Mesothelial cell of epicardium (in vitro differentiated cells): ENCODE measurements around the gene ACR. TPM values are rescaled to one million over a fixed set of nuclear protein-coding genes. Genes with fewer than 3 reads are reported as not detected.

Source experiments
- DNase-seq, 2 experiments: peaks; one replicate each; pipeline ENCODE4 v3.0.0; 2021; ENCODE audit warnings: low spot score in 2 of 2; ENCODE audit not compliant: unreplicated experiment in 2 of 2
- H3K27ac Mint-ChIP-seq: 2 replicates; pipeline ENCODE4 v1.8.0; 2021; ENCODE audit warnings: mixed read lengths
- H3K27me3 Mint-ChIP-seq: 2 replicates; pipeline ENCODE4 v1.8.0; 2021; ENCODE audit warnings: low read depth, mixed read lengths
- H3K36me3 Mint-ChIP-seq: 2 replicates; pipeline ENCODE4 v1.8.0; 2021; ENCODE audit warnings: mixed read lengths
- H3K4me1 Mint-ChIP-seq: 2 replicates; pipeline ENCODE4 v1.8.0; 2021; ENCODE audit warnings: mixed read lengths
- H3K4me3 Mint-ChIP-seq: 2 replicates; pipeline ENCODE4 v1.8.0; 2021; ENCODE audit warnings: mild to moderate bottlenecking, moderate library complexity, mixed read lengths
- H3K9me3 Mint-ChIP-seq: 2 replicates; pipeline ENCODE4 v1.8.0; 2021; ENCODE audit warnings: mixed read lengths
- total RNA-seq: library from RNA; stranded (reverse); gene quantifications from 3 replicates; pipeline ENCODE4 v1.2.1, GENCODE V29; 2021
- TF ChIP-seq, protein P1 (sequence below): fragments of 200-600 bp; sonication (generic); IDR thresholded peaks from one replicate; pipeline ENCODE4 v1.5.0; 2021; ENCODE audit warnings: antibody characterized with exemption; ENCODE audit not compliant: unreplicated experiment

Gene ACR
- total RNA-seq, 1 donor from 2014 or later, result 2.2 TPM

DNA sequence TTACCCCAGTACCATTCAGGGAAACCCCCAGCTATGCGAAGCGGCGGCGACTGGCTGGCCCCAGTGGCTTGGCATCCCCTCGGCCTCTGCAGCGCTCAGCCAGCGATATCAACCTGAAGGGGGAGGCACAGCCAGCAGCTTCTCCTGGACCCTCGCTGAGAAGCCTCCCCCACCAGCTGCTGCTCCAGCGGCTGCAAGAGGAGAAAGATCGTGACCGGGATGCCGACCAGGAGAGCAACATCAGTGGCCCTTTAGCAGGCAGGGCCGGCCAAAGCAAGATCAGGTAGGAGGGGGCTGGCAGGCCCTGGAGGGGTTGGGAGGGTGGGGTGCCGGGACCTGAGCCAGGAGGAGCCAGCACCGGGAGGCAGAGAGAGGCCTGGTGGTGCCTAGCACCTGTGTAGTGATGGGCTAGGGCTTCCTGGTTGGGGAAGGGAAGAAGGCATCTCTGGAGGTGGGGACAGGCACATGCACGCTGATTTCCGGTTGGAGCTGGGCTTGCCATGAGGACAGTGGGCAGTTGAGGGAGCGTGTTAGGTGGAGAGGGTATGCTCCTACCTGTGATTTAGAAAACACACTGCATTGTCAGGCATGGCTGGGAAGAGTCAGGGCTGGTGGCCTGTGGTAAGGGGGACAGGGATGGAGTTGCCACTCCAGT is 43.1 kb upstream of the ACR start:
- peaks cover 6% of the 10 kb centered on the region for H3K36me3 Mint-ChIP-seq
- DNase-seq, result peak in 1 of 2 experiments; percentile 12
- TF ChIP-seq, protein P1, sequence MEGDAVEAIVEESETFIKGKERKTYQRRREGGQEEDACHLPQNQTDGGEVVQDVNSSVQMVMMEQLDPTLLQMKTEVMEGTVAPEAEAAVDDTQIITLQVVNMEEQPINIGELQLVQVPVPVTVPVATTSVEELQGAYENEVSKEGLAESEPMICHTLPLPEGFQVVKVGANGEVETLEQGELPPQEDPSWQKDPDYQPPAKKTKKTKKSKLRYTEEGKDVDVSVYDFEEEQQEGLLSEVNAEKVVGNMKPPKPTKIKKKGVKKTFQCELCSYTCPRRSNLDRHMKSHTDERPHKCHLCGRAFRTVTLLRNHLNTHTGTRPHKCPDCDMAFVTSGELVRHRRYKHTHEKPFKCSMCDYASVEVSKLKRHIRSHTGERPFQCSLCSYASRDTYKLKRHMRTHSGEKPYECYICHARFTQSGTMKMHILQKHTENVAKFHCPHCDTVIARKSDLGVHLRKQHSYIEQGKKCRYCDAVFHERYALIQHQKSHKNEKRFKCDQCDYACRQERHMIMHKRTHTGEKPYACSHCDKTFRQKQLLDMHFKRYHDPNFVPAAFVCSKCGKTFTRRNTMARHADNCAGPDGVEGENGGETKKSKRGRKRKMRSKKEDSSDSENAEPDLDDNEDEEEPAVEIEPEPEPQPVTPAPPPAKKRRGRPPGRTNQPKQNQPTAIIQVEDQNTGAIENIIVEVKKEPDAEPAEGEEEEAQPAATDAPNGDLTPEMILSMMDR, result no peak
- H3K4me1 Mint-ChIP-seq, result peaks cover 9% of the 10 kb centered on the region
- H3K9me3 Mint-ChIP-seq, result peaks cover 14% of the 10 kb centered on the region
- no peak overlapping the region for H3K4me3 Mint-ChIP-seq
- no peak overlapping the region for H3K27ac Mint-ChIP-seq
- peaks cover 26% of the 10 kb centered on the region for H3K27me3 Mint-ChIP-seq

DNA sequence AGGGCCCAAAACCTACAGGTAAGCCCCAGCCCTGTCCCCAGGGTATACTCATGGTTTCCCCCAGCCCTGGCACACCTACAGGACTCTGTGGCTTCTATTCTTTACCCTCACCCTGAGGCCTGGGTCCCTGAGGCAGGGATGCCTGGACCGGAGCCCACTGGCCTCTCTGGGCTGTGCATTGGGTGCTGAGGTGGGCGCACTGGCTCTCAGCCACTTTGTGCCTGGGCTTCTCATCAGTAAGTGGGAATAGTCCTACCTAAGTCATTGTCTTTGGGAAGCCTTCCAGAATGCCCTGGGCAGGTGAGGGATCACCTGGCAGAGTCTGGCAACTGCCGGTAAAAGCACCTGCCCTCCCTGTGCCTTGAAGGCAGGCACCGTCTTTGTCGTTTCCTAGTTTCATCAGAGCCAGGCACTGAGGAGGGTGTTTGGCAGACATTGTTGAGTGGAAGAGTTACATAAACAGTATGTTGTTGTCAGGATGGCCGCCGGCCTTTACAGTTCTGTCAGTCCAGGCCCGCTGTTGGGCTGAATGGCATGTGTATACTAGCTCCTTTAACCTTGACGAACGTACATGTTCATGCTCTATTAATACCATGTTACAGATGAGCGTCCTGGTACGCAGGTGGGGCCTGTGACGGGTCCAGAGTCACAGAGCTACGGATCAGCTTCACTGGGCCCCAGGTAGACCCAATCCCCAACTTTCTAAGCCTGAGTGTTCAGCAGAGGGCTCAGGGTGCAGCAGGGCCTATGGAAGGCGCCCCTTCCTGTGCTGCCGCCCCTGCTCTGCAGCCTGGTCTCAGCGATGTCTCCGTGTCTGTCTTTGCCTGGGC is 42.4 kb upstream of the ACR start:
- DNase-seq, result peak in 1 of 2 experiments; percentile 14
- TF ChIP-seq, protein P1, result no peak
- no peak overlapping the region for H3K27ac Mint-ChIP-seq

DNA sequence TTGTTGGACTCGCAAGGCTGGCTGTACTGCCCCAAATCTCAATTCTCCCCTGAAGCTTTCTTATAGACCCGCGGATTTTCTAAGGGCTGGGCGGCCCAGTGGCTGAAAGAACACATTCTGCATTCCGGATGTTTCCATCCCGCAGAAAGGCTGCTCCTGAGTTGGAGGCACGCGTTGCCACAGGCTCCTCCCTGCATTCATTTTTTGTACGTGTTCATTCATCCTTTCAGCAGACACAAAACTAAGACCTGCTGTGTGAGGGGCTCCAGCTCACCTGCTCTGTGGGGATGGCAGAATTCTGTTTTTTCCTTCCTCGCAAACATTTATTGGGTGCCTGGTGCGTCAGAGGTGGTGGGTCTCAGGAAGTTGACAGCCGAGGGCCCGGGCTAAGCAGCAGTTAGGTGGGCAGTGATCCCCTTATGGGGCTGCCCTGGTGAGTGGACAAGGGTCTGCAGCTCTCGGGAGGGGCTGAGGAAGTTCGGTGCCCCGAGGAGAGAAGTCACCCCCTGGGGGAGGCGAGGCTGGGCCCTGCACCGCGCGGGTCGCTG is 41.7 kb upstream of the ACR start:
- peaks cover 21% of the 10 kb centered on the region for H3K27me3 Mint-ChIP-seq
- H3K9me3 Mint-ChIP-seq, result peaks cover 8% of the 10 kb centered on the region
- peaks cover 6% of the 10 kb centered on the region for H3K36me3 Mint-ChIP-seq
- TF ChIP-seq, protein P1, result peak; percentile 48
- H3K27ac Mint-ChIP-seq, result no peak overlapping the region
- H3K4me1 Mint-ChIP-seq, result peaks cover 9% of the 10 kb centered on the region
- peak in 1 of 2 experiments; percentile 5 for DNase-seq
- peak overlapping the region; percentile 69 for H3K4me3 Mint-ChIP-seq

More for the DNA sequence above, 42.4 kb upstream of the ACR start:
- Mint-ChIP-seq H3K27me3 (peaks cover 26% of the 10 kb centered on the region), H3K36me3 (peaks cover 6% of the 10 kb centered on the region), H3K4me1 (peaks cover 9% of the 10 kb centered on the region), H3K9me3 (peaks cover 13% of the 10 kb centered on the region), H3K4me3 (peak overlapping the region; percentile 69)

DNA sequence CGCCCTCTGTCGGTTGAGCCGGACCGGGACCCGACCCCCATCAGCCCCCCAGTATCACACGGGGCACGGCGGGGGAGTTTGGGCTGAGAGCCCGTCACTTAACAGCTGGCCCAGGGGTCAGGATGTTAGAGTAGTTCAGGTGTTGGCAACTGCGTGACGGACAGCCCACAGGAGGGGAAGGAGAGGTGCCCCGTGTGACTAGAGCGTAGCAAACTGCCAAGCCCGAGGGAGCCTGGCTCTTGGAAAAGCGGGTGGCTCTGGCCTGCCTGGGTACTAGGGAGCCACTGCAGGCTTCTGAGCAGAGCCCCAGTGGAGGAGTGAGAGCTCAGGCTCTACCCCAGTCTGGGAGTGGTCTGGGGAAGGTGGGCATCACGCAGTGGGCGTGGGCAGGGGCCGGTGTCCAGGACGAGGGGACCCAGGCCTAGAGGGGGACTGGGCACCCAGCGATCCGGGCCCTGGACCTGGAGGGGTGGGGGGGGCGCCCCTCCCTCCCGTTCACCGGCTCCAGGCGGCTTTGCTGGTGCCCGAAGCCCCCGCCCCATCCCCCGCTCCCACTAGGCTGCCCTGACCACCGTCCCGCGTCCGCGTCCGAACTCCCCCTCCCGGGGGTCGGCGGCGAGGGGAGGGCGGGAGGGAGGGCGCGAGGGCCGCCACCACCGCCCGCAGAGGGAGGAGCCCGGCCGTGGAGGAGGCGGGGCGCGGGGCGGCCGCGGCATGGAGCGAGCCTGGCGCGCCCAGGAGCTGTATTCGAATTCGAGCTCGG is 41.0 kb upstream of the ACR start:
- Mint-ChIP-seq H3K27ac (no peak overlapping the region), H3K27me3 (peaks cover 15% of the 10 kb centered on the region), H3K4me1 (peaks cover 9% of the 10 kb centered on the region), H3K4me3 (peak overlapping the region; percentile 69), H3K9me3 (peaks cover 2% of the 10 kb centered on the region), H3K36me3 (peaks cover 7% of the 10 kb centered on the region)
- TF ChIP-seq, protein P1, result peak; percentile 30
- peak in 1 of 2 experiments; percentile 31 for DNase-seq
